Loucy (cell line): ENCODE results near the gene ACAA1.
"Not testable (repeated sequence)": the region's sequence is repeated elsewhere in the genome, so short reads cannot be mapped to it uniquely, and the experiment has no call there.

Experiments used
- EZH2phosphoT487 ChIP-seq: fragments of 200-600 bp; IDR thresholded peaks from 2 replicates; pipeline ENCODE4 v1.6.1; 2018; ENCODE audit warnings: antibody characterized with exemption, mild to moderate bottlenecking, moderate library complexity, borderline replicate concordance
- TF ChIP-seq, protein P1 (sequence below): fragments of 200-600 bp; sonication (generic); conservative IDR thresholded peaks from 2 replicates; pipeline ENCODE4 v1.5.1; 2014; ENCODE audit warnings: mild to moderate bottlenecking, antibody characterized with exemption, low read length

DNA sequence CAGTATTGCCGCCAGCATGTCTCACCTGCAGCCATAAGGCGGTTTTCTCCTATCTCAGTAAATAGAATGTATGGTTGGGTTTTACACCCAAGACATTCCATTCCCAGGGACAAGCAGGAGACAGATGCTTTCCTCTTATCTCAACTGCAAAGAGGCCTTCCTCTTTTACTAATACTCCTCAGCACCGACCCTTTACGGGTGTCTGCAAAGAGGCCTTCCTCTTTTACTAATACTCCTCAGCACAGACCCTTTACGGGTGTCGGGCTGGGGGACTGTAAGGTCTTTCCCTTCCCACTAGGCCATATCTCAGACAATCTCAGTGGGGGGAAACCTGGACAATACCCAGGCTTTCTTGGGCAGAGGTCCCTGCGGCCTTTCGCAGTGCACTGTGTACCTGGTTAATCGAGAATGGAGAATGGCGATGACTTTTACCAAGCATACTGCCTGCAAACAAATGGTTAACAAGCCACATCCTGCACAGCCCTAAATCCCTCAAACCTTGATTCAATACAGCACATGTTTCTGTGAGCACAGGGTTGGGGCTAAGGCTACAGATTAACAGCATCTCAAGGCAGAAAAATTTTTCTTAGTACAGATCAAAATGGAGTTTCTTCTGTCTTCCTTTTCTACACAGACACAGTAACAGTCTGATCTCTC is 1.2 kb downstream of the ACAA1 start:
- TF ChIP-seq, protein P1, sequence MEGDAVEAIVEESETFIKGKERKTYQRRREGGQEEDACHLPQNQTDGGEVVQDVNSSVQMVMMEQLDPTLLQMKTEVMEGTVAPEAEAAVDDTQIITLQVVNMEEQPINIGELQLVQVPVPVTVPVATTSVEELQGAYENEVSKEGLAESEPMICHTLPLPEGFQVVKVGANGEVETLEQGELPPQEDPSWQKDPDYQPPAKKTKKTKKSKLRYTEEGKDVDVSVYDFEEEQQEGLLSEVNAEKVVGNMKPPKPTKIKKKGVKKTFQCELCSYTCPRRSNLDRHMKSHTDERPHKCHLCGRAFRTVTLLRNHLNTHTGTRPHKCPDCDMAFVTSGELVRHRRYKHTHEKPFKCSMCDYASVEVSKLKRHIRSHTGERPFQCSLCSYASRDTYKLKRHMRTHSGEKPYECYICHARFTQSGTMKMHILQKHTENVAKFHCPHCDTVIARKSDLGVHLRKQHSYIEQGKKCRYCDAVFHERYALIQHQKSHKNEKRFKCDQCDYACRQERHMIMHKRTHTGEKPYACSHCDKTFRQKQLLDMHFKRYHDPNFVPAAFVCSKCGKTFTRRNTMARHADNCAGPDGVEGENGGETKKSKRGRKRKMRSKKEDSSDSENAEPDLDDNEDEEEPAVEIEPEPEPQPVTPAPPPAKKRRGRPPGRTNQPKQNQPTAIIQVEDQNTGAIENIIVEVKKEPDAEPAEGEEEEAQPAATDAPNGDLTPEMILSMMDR: not testable (repeated sequence)
- TF ChIP-seq EZH2phosphoT487: not testable (repeated sequence)
